ENCODE results near the gene GPX2. TPM values are rescaled to one million over a fixed set of nuclear protein-coding genes. Genes with fewer than 3 reads are reported as not detected.

Gene GPX2
- total RNA-seq, 1 donor from 2014 or later = not detected

DNA sequence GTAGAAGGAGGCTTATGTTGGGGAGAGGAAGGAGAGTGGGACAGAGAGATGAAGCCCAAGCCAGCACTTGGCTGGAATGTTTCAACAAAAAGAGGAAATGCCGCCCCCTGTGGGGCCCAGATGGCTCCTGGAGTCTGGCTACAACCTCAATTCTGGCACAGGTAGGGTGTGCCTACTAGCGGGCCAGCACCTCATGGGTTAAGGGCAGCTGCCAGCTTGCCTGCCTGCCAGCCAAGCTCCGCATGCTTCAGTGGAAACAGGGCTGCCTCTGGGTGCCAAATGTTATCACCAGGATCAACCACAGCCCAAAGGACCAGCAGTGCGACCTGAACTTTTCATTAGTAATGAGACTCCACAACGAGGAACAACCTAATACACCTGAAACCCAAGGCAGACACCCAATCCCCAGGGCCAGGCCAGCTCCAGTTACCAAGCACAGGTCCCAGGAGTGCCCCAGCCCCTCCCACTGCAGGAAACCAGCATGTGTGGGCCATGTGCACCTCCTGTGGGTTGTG, 18.3 kb upstream of the GPX2 start:
- no peak for DNase-seq (ENCODE audit: low read depth)

DNA sequence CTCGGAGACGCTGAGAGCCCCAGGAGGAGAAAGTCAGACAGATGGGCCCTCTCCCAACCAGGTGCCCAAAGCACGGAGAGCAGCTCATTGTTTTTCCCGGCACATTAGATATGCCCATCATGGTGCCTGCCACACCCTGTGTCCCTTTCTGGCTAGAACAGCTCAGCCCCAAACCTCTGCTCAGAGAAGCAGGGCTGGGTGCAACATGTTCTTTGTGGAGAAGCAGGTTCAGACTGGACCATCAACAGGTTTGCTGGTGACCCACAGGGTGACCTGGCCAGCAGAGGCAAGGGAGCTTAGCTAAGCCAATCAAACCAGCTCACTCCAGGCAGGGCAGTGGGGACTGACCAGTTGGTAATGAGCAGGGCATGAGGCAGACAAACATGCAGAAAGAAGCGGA, 16.2 kb upstream of the GPX2 start:
- DNase-seq (ENCODE audit: low read depth) = peak; percentile 39

DNA sequence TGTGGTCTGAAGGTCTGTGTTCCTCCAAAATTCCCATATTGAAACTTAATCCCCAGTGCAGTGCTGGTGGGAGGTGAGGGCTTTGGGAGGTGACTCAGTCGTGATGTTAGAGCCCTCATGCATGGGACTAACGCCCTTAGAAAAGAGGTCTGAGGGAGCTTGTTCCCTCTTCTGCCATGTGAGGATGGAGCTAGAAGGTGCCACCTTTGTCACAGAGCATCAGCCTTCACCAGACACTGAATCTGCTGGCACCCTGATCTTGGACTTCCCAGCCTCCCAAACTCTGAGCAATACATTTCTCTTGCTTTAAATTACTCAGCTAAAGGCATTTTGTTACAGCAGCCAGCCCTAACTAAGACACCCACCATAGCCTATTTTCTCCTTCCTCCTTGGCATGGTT, 15.7 kb upstream of the GPX2 start:
- no peak for DNase-seq (ENCODE audit: low read depth)

DNA sequence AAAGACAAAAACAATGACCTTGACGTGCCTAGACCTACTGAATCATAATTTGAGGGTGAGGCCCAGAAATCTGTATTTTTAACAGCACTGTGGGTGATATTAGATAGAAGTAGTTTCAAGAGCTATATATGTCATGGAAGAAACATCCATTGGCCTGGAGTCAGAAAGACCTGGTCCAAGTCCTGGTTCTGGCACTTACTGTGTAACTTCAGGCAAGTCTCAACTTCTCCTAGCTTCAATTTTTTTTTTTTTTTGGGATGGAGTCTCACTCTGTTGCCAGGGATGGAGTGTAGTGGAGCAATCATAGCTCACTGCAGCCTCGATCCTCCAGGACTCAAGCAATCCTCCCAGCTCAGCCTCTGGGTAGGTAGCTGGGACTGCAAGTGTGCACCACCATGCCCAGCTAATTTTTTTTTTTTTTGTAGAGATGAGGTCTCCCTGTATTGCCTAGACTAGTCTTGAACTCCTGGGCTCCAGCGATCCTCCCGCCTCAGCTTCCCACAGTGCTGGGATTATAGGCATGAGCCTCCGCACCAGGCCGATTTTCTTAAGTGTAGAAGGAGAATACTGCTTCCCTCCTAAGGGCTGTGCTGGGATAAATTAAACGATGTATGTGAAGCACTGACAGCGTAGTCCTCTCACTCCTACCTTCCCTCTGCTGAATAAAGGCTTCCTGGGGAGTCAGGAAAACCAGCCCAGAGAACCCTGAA, 14.3 kb upstream of the GPX2 start:
- DNase-seq (ENCODE audit: low read depth) = no peak

DNA sequence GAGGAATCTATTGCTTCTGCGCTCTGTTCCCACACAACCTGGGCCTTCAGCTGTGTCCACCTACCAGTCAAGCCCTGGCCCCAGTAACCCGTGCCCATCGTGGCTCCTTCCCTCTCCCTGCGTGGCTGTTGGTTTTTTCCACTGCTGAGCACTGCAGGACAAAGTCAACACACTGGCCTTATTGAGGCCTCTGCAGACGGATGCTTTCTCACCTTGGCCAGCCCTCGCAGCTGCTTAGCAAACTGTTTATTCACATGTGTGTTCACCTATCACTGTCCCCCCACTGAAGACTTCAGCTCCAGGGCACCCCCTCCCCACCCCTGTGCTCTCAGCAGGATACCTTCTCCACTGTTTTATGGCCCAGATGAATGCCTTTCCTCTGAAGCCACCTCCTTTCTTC, 12.8 kb upstream of the GPX2 start:
- DNase-seq (ENCODE audit: low read depth) = no peak

DNA sequence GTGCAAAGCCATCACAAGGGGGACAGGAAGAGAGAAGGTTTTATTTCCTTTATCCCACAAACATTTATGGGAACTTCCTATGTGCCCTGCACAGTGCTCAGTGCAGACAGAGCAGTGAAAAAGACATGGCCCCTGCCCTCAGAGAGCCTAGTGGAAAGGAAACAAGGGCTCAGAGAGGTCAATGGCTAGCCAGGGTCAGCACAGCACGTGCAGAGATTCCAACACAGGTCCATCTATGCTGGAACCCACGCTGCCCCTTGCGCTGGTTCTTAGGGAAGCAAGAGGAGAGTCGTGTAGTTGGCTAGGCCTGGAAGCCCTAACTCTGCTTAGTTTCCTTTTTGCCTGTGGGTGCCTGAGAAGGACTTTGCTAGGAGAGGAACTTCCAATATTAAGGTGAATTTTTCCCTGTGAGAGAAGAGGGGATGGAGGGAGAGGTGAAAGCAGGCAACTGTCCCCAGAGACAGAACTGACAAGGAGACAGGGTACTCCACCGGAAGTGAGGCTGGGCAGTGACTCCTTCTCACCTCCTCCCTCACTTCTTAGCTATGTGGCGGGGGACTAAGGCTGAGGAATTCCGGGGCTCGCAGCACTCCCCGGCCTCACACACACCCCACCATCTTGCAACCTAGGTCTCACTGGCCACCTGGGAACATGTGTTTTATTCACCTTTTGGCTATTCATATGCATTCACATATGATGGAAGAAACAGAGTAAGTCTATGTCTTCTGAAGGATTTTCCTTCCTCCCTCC, 12.1 kb upstream of the GPX2 start:
- no peak for DNase-seq (ENCODE audit: low read depth)

DNA sequence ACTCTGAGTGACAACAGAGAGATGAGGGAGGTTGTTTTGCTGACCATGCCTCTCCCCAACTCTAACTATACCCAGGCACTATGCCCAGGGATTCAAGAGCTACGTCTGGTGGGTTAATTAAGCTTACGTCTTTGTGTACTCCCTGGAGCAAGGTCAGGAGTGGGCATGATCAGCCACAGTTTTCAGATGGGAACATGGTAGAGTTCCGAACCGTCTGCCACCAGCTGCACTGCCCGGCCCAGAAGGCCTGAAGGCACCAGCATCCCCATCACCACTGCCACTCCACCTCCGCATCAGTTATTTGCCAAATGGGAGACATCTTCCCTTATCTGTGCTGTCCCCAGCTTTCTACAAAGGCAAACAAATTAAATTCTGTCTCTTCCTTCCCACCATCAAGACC, 11.1 kb upstream of the GPX2 start:
- DNase-seq (ENCODE audit: low read depth) = no peak

DNA sequence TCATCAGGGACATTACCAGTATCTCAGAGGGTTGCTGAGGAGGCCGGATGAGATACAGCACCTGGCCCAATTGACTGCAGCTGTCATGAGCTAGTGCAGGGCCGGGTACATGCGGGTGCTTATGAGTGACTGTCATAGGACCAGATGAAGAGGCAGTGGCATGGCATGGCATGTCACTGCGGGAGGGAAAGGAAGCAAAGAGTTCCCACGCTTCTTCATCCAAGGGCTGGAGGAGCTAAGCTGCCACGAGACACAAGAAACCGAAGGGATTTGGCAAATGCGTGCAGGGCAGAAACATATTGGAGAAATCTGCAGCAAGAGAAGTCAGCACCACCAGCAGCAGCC, 10.7 kb upstream of the GPX2 start:
- no peak for DNase-seq (ENCODE audit: low read depth)

DNA sequence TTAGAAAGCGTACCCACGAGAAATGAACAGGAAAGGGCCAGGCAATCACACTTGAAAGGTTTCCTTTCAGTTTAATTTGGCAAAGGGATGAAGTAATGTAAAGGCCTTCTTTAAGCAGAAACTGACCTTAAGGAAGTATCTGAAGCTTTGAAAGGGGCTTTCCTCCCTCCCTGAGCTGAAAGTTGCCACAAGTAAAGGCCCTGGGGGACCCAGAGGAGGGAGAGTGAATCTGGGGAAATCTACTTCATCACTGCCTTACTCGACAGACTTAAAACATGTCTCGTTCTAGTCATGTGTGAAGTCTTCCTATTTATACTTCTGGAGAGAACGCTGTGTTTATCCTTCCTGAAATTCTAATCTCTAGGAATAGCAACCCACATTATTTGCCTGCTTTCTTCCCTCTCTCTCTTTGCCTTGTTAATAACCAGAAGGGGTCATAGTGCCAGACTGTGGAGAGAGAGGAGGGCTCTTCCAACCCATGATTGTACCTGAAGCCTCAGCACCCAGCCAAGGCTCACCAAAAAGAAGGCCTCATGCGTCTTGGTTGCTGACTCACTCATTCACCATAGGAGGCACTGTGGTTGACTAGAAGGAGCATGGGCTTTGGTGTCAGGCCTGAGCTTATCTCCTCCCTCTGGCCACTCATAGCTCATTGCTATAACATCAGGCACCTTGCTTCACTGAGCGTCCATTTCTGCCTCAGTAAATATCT, 10.2 kb upstream of the GPX2 start:
- DNase-seq (ENCODE audit: low read depth) = no peak

DNA sequence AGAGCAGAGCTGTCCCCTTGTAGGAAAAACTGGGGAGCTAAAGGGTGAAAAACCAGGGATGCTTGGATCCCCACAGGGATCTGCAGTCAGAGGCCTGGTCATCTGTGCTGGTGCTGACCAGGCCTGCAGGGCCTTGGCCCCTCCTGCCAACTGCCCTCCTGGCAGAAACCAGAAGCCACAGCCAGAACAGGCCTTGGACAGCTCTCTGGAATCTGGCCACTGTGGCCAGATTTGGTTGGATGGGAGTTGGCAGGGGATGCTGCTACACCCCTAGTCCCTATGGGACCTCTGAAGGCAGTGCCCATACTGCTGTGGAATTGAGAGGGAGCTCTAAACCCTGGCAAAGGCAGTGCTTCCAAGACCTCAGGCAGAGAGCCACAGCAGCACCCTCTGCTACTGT, 9.2 kb upstream of the GPX2 start:
- DNase-seq (ENCODE audit: low read depth) = no peak

DNA sequence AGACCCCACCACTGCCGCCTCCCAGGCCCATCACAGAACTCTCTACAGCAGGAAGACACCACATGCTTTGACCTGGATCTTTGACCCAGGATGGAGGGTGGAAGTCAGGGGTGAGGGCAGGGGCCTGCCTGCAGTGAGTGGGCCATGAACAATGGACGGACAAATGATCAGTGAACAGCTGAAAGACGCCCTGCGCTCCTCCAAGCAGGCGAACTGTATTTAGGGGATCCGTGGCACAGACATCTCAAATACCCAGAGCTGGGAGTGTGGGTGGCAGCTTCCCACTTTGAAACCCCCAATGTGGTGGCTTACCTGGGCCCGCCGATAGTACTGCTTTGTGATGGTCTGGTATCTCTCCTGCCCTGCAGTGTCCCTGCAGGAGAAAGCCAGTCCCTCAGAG, 8.7 kb upstream of the GPX2 start:
- DNase-seq (ENCODE audit: low read depth) = no peak

DNA sequence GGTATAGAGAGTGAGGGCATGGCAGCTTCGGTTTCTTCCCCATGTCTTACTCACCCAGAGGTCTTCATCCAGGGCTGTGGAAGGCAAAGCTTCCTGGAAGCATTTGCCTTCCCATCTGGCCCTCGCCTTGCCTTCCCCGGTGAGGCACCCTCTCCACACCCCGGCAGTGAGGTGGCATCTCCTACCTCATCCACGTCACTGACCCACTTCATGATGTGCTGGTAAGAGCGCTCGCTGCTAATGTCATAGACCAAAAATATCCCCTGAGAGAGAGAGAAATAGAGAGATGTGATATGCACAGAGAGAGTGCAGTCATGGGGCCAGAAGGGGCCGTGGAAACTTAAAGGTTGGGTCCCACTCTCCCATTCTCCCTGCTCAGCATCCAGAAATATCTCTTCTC, 8.3 kb upstream of the GPX2 start:
- no peak for DNase-seq (ENCODE audit: low read depth)

DNA sequence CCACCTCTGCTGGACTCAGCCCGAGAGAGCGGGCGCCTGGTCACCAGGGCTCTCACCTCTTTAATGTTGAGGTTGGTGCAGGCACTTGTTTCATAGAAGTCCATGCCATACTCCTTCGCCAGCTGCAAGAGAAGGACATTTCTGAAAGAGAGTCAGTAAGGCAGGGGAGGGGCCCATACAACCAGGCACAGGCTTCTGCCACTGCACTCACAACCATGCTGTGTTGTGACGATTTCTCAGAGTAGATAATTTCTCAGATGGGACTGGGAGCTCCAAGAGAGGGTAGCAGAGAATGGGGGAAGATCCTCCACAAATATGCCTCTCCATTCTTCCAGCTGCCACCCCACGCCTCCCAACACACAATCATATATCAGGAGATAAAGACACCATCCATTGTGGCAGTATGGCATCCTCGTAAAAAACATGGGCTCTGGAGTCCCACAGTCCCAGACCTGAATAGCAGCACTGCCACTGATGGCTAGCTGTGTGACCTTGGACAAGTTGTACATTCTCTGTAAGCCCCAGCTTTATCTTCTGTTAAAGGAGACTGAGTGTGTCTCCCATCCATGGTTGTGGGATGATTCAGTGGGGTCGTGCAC, 6.2 kb upstream of the GPX2 start:
- DNase-seq (ENCODE audit: low read depth) = no peak

DNA sequence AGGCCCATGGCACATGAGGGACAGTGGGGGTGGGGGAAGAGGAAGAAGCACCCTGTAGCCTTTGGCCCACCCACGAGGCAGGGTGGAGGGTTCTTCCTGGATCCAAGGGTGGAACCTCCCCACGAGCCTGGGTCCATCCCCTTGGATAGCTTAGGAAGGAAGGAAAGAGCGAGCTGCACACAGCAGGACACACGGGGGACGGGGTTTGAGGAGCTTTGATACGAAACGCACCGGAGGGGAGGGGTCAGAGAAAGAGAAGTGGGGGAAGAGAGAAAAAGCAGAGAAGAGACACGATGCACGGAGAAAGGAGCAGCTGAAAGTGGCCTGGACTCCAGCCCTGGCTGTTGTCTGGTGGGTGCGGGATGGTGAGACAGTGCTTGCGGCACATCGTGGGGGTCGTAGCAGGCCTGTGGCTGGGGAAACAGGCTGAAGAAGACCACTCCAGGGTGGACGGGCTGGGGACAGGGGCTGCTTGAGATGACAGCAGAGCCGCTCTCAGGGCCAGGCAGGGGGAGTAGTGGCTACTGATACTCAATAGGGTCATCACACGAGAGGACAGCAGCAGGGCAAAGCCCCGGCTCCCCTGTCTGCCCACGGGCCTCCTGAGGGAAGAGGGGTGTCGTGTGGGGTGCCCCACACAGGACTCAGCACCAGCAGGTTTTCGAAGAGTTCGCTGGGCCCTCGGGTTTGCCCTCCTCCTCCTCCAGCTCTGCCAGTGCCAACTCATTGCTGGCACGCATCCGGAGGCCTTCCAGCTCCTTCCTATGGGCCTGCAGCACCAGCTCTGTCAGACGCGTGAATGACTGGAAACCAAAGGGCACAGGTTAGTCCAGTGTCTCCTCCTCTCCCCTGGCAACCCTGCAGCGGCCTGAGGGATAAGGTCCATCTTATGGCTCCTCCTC, 5.4 kb upstream of the GPX2 start:
- no peak for DNase-seq (ENCODE audit: low read depth)

DNA sequence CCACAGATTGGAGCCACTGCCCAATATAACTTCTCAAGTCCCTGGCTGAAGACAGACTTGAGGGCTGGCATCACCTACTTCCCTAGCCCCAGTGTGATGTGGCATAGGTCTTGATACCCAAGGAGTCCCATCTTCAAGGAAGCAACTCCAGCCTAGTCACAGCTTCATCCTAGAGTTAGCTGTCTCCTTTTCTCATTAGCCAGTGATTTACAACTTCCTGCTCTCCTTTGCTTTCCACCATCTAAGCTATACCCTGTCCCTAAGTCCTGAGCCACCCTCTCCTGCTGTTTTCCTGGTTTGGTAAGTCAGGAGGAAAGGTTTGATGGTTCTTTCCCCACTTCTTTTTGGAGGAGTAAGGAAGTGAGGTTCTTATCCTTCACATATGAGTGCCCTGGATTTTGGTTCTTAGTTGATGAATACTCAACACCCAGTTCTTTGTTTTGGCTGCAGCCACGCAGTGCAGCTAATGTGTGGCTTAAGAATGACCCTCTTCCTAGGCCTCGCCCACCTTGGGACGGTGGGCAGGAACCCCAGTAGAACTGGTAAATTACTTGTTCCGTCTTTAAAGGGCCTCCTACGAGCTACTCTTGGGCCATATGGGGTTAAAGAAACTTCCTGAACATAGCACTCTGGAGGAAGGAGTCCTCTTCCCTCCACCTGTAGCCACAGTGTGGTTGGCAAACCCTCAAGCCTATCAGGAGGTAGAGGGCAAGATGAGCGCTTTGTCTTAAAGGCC, 3.9 kb upstream of the GPX2 start:
- no peak for DNase-seq (ENCODE audit: low read depth)

DNA sequence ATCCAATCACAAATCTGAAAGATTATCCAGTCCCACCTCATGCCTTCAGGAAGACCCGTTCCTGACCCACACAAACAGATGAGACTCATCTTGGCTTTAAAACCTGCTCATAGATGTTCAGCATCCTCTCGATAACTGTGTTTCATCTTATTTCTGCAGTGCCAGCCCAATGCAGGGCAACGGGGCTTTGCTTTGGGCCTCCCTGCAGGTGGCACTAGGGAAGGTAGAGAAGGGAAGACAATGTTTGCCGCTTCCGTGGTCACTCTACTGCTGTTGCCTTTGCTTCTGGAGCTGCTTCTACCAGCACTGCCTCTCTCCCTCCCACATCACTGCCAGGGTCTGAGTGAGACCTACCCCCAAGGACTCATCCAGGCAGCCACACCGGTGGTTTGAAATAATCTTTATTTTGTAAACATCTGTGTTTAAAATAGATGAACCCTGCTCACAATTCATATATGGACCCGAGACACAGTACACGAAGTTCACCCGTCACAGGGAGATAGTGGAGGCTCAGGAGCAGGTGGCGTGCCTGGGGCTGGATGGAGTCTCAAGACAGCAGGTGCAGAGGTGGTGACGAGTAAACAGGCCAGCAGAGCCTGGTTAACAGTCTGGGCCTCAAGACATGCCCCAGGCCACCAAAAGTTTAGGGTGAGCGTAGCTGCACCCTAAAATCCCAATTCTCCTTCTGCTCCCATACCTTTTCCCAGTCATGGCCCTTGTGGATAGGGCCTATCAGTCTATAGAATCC, 3.1 kb upstream of the GPX2 start:
- no peak for DNase-seq (ENCODE audit: low read depth)

DNA sequence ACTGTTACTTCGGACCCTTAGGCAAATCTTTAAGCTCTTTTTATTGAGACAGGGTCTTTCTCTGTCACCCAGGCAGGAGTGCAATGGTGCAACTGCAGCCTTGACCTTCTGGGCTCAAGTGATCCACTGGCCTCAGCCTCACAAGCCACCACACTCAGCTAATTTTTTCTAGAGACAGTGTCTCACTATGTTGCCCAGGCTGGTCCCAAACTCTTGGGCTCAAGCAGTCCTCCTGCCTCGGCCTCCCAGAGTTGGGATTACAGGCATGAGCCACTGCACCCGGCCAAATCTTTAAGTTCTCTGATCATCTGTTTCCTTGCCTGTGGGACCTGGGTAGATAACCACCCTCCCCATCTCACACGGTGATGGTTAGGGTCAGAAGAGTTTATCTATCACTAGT, 2.3 kb upstream of the GPX2 start:
- DNase-seq (ENCODE audit: low read depth) = no peak

DNA sequence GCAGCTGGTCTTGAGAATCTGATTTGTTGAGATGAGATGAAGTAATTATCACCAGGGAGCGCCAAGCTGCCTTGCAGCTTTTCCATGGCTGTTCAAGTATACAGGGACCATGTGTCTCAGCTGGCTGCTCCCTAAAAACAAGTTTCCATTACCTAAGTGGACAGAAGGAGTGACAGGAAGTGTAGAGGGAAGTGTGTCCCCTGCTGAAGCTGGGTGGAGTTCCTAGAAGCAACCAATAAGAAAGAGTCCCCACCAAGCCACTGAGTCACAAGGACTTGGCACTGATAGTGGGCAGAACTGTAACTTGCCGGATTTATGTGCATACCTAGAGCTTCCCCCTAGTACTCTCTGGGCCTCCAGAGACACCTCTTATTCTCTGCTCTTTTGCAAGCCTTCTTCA, 1.5 kb upstream of the GPX2 start:
- DNase-seq (ENCODE audit: low read depth) = no peak

DNA sequence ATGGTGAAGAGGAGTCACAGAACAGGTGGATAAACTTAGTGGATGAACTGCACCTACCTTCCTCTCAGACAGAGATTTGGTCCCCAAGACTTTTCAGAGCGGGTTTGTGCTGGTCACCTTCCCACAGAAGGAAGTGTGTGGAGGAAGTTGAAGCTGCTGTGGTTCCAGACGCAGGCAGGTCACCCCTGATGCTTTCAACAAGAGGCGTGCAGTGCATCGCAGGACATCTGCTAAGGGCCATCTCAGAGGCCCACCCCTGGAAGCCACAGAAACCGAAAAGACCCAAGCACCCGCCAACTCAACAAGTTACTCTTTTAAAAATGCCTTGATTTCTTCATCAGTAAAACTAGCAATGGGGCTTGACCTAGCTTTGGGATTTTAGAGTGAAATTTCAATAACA, 1.0 kb upstream of the GPX2 start:
- no peak for DNase-seq (ENCODE audit: low read depth)

DNA sequence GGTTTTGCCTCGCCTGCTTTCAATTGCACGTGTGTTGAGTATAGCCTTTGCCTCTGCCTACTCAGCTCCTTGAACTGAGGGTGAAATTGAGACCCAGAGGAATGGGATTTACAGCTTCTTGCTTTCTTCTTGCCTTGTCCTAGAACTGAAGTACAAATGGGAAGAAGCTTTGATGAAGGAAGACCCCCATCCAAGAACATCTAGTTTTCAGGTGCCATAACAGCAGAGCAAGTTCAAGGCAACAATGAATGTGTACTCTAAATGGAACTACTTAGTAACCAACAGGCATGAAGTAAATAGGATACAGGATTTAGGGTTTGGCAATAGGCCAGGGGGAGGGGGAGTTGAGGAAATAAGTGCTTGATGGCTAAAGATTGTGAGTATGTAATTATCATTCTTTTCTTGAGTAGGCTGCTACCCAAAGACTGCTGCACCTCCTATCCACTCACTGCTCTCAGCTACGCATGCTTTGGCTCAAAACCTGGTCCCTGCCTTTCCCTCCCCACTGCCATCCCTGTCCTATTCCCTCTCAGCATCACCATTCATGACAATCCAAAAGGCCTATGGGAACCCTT, 2.1 kb downstream of the GPX2 start:
- no peak for DNase-seq (ENCODE audit: low read depth)

Measured in renal cortical epithelial cell (primary cell).